HG03457 (cell line): ENCODE results near the gene GRIK3.

ENCODE experiments used
- ATAC-seq: cut with Tn5 transposase; IDR thresholded peaks from one replicate; pipeline ENCODE4 v1.9.1; 2021; ENCODE audit warnings: moderate number of reproducible peaks; ENCODE audit not compliant: unreplicated experiment

The GRIK3 gene

DNA sequence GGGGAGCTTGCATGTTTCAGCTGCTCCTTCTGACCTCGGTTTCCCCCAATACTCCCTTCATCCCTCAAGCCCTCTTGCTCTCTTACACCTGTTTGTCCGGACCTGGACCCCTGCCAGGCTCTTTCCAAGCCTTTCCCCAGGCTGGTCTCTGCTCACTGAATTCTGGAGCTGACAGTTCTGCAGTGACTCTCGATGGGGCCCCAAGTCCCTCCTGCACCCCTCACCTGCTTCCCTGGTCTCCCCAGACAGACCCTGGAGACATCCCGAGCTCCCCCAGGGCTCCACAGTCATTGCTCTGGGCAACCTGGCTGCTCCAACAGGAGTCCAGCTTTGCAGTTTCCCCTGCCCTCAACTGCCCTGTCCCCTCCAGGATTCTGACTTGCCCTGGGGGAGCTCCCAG lies 198.6 kb downstream of the GRIK3 start:
- no peak for ATAC-seq

DNA sequence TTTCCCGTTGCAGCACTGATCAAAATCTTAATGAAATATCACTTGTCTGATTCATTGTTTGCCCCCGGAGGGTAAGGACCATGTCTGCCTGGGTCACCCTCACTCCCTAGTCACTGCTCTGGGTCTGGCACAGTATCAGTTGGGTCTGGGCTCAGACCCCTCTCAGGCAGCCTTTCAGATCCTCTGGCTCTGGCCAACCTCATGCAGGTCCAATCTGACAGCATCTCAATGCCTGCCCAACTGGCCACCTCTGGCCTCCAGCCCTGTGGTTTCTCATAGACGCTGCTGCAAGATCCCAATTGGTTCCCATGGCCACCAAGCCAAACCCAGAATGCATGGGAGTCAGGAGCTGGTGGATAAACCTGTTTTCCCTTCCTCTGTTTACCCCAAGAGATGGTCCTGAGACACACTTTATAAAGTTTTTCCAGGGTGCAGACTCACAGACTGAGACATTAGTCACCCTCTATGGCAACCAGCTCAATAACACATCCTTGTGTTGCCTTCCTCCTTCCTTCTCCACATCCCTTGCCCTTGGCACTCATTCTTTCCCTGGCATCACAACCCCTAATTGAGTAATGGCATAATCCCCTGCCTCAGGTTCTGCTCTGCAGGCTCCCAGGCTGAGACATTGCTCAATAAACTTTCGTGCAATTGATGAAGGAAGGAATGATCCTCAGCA lies 199.2 kb downstream of the GRIK3 start:
- no peak for ATAC-seq

- ATAC-seq: no peak
These were observed 199.7 kb downstream of the GRIK3 start for GRCh38 chr1:36834586-36834985.

GRCh38 chr1:36831186-36831810 lies 203.0 kb downstream of the GRIK3 start:
- ATAC-seq: no peak

- no peak for ATAC-seq
These were observed 204.4 kb downstream of the GRIK3 start for GRCh38 chr1:36829961-36830360.

DNA sequence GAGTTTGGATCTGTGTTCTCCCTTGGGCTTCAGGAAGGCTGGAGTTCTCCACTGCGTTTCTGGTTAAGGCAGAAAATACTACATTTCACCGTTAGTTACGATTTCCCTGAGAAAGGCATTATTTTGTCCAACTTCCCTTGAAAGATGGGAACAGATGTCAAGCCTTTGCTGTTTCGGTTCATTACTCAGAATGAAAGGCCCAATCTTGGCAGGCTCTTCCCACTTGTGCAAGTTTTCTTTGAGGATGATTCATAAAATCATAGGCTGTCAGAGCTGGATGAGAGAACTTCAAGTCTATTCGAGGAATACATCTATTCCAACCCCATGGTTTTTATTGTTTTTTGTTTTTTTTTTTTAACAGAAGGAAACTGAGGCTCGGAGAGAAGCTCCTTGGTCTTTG lies 205.2 kb downstream of the GRIK3 start:
- no peak for ATAC-seq

DNA sequence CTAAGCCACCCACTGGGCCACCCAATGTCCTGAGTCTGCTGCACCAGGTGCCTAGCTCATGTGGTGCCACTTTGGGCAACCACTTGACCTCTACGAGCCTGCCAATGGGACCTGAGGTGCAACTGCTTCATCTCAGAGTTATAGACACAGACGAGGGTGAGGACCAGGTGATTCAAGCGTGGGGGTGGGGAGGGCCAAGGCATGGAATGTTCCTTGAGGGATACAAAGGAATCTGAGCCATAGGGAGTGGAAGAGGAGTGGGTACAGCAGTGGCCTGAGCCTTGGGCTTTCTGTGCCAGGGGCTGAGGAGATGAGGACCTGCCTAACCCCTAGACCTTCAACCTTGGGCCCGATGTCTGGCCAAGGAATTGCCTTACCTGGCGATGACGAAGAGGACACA lies 209.1 kb downstream of the GRIK3 start:
- no peak for ATAC-seq

DNA sequence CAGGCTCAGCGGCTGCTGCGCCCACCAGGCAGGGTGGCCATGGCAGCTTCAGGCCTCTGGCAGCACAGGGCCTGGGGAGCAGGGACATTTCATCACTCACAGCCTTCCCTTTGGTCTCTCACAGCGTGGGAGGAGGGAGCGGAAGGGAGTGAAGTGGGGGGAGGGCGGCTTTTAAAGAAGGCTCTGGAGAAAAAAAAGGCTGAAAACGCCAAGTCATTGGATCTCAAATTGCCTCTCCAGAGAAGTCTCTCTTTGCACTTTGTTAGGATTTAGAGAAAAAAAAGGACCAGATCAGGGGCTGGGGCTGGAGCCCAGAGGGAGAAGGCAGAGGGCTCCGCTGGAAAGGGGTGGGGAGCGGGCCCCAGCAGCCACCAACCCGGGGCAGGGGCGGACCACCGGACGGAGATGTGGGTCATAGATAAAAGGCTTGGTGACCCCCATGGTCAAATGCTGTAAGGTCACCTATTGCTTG lies 209.9 kb downstream of the GRIK3 start:
- ATAC-seq: no peak

DNA sequence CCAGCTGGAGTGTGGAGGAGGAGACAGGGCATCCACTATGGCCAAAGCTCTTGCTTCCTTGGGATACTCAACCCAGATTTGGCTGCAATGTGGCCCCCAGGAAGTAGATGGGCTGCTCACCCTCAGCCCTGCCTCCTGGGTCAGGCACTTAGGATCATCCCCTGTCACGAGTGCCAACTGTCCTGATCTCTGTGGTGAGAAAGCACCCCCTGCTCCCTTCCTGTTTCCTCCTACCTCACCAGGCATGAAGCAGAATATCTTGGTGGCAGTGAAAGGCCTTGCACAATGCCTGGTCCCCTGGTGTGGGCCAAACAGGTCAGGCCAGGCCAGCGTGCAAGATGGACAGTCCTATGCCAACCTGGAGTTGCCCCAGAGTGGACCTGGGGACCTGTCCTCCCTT lies 211.7 kb downstream of the GRIK3 start:
- no peak for ATAC-seq

GRCh38 chr1:36821386-36821785 lies 212.9 kb downstream of the GRIK3 start:
- ATAC-seq: no peak

- ATAC-seq: no peak
These were observed 215.5 kb downstream of the GRIK3 start for GRCh38 chr1:36818771-36819170.

DNA sequence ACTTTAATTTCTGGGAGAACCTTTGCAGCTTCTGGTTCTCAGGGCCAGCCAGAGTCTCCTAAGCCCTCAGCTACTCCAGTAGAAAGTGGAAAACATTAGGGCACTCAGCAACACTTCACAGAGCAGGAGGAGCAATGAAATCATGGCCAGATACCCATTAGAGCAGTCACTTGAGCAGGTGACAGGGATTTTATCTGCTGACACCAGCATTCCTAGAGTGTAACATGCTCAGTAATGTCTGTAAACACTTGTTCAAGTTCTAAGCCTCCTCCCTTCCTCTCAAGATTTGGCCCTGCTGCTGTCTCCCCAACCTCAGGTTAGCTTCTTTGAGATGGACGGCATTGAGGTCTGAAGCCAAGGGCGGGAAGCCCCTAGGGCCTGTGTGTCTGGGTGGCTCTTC lies 218.0 kb downstream of the GRIK3 start:
- no peak for ATAC-seq

- ATAC-seq: no peak
These were observed 219.5 kb downstream of the GRIK3 start for GRCh38 chr1:36814774-36815173.

- ATAC-seq: no peak
These were observed 220.2 kb downstream of the GRIK3 start for GRCh38 chr1:36814083-36814482.

DNA sequence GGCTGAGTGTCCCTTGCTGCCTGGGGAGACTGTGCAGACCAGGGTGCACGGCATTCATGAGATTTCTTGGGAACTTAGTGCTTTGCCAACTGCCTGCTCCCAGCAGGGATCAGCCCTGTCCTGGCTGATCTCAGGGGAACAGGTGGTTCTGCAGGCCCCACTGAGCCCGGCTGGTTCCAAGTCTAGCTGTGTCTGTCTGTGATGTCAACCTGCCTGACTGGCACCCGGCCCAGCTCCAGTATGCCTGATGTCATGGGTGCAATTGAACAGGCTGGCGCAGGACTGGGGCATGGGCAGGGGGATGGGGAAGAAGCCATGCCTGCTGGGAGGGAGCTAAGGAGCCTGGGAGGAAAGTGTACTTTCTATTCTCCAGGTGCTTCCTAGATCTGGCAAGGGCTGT lies 227.1 kb downstream of the GRIK3 start:
- no peak for ATAC-seq

DNA sequence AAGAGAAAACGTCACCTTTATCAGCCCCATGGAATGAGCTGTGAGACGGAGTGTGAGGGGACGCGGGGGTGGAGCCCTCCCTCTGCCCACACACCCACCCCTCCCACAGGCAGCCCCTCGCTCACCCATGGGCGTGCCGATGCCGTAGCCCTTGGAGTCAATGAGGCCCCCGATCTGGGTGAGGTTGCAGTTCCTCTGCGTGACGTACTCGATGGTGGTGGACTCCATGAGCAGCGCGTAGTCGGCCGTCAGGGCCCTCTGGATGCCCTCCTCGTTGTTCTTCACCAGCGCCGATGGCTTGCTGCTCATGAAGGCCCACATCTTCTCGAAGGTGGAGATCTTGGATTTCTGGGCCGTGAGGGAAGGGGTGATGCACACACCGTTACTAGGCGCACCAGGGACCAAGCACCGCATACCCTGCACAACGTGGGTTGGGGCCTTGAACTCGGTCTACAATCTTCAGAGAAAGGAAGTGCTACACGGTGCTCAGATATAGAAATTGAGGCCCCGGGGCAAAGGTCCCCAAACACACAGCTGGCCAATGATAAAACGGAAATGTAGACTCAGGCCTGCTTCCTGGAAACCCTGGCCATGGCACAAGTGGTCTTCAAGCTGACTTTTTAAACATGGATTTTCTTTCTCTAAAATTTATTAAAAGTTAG lies 228.2 kb downstream of the GRIK3 start:
- ATAC-seq: no peak

DNA sequence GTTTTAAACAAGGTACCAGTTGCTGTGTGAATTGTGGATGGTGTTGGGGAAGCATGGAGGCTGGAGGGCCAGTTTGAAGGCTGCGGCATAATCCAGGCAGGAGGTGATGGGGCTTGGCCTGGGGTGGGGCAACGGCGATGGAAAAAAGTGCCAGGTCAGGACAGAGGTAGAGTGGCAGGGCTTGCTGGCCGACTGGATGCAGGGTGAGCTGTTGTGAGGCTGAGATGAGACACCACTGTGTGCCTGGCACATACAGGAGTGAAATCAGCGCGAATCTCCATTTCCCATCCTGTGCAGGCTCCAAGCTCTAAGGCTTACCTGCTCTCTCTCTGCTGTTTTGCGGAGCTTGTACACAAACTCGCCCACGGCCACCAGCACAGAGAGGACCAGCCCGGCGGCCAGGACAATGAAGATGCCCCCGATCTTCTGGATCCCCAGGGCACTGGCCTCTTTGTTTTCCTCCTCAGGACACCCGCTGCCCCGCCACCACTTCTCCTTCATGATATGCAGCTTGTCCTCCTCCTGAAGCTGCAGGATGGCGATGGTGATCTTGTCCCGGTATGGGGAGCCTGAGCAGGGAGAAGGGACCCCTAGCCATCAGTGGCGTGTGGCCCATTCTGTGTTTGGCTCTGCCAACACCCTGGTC lies 229.5 kb downstream of the GRIK3 start:
- no peak for ATAC-seq

DNA sequence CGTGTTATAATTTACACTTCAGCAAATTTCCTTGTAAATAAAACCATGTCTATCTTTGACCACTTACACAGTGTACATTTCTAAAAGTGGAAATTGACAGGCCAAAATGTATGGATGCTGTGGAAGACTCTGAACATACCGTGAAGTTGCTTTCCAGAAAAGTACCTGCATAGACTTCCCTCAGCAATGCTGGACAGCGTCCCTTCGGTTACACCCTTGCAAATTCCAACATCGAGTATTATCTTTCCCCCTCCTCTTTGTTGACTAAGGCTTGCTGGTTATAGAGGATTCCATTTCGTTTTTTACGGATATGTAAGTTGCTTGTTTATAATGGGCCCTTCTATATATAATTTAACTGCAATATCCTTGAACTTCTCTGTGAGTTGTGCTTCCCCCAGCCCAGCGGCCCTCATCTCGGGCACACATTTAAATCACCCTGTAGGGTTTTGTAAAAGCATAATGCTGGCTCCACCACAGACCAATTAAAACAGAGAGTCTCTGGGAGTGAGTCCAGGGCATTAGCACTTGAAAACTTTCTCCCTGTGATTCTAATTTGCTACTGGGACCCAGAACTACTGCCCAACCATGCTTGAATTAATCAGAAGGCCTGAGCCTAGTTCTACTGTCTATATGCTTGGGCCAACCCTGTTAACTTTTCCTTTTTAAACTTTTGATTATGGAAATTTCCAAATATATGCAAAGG lies 230.3 kb downstream of the GRIK3 start:
- no peak for ATAC-seq

DNA sequence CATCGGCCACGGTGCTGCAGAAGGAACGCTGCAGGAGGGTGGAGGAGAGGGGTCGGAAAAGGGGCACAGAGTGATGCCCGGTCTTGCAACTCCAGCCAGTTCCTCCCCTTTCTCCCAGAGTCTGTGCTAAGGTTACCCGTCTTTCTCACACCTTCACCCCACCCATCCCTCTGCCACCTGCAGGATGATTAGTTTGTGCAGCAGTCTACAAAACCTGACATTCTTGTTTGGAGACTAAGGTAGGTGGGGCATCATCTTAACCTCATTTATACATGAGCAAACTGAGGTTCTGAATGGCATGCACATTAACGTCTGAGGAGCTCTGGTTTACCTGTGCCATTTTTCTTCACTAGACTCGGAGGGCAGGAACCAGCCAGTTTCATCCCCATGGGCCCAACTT lies 232.3 kb downstream of the GRIK3 start:
- no peak for ATAC-seq

GRCh38 chr1:36797761-36798160 lies 236.6 kb downstream of the GRIK3 start:
- ATAC-seq: no peak

DNA sequence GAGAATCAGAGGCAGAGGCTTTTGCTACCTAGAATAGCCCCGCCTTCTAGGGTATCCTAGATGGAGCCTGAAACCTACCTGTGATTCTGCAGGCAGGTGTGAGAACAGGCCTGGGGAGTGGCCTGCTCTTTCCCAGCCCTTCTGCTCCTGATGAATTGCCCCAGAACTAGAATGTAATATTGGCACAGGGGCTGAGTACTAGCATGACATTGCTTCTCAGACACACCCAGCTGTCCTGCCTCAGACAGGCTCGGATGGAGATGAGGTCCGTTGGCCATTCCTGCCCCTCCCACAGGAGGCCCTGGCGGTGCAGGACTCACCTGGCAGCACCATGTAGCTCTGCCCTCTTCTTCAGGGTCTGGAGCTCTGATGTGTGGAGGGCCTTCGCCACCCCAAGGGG lies 237.6 kb downstream of the GRIK3 start:
- ATAC-seq: no peak
